ENCODE data around the gene PRKG1. TPM values are rescaled to one million over a fixed set of nuclear protein-coding genes. Genes with fewer than 3 reads are reported as not detected.
"Not testable (repeated sequence)": the region's sequence is repeated elsewhere in the genome, so short reads cannot be mapped to it uniquely, and the experiment has no call there.

Gene PRKG1
- total RNA-seq, 6 experiments from 2014 or later, result 1.1 to 2.0 (median 1.3) TPM

GRCh38 chr10:52197098-52197497, 1122.8 kb downstream of the PRKG1 start:
- TF ChIP-seq, protein P1, sequence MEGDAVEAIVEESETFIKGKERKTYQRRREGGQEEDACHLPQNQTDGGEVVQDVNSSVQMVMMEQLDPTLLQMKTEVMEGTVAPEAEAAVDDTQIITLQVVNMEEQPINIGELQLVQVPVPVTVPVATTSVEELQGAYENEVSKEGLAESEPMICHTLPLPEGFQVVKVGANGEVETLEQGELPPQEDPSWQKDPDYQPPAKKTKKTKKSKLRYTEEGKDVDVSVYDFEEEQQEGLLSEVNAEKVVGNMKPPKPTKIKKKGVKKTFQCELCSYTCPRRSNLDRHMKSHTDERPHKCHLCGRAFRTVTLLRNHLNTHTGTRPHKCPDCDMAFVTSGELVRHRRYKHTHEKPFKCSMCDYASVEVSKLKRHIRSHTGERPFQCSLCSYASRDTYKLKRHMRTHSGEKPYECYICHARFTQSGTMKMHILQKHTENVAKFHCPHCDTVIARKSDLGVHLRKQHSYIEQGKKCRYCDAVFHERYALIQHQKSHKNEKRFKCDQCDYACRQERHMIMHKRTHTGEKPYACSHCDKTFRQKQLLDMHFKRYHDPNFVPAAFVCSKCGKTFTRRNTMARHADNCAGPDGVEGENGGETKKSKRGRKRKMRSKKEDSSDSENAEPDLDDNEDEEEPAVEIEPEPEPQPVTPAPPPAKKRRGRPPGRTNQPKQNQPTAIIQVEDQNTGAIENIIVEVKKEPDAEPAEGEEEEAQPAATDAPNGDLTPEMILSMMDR (IDR thresholded peaks at IDR 0.05), result no peak
- TF ChIP-seq POLR2A (IDR thresholded peaks at IDR 0.05), result no peak
- intact Hi-C loops (cut with DNase I), result no loop called here
- Histone ChIP-seq H3K27ac (no peak overlapping the region), H3K4me1 (no peaks in the 10 kb centered on the region), H3K36me3 (no peaks in the 10 kb centered on the region), H3K9me3 (no peaks in the 10 kb centered on the region), H3K4me3 (no peak overlapping the region), H3K27me3 (no peaks in the 10 kb centered on the region)
- DNase-seq (no peak), ATAC-seq (no peak)
- WGBS (ENCODE audit: insufficient coverage, low coverage, low lambda C conversion rate, missing lambda C conversion rate), result 71% methylated on average over 3 of the region's 3 CpGs

DNA sequence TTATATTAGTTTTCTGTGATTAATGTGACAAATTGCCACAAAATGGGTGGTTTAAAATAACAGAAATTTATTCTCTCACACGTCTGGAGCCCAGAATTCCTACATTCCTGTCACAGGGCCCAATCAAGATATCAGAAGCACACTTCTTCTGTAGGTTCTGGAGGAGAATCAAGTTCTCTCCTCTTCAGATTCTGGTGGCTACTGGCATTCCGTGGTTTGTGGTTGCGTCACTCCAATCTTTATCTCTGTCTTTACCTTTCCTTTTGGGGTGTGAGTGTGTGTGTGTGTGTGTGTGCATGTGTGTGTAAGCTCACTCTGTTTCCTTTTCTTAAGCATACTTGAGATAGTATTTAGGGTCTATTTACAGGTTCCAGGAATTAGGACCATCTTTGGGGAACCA, 1124.3 kb downstream of the PRKG1 start:
- Histone ChIP-seq H3K9me3 (no peaks in the 10 kb centered on the region), H3K36me3 (no peaks in the 10 kb centered on the region), H3K27ac (no peak overlapping the region), H3K4me3 (no peak overlapping the region), H3K27me3 (no peaks in the 10 kb centered on the region), H3K4me1 (no peaks in the 10 kb centered on the region)
- DNase-seq (no peak), ATAC-seq (no peak)
- intact Hi-C loops (cut with DNase I), result no loop called here
- WGBS (ENCODE audit: insufficient coverage, low coverage, low lambda C conversion rate, missing lambda C conversion rate), result 33% methylated on average over 3 of the region's 3 CpGs
- no peak for TF ChIP-seq POLR2A (IDR thresholded peaks at IDR 0.05)
- TF ChIP-seq, protein P1 (IDR thresholded peaks at IDR 0.05), result no peak

- H3K27me3 ChIP-seq; H3K4me1 ChIP-seq; H3K36me3 ChIP-seq; intact Hi-C loops (cut with DNase I); DNase-seq; H3K4me3 ChIP-seq; H3K9me3 ChIP-seq; H3K27ac ChIP-seq; ATAC-seq: not testable (repeated sequence)
- WGBS (ENCODE audit: insufficient coverage, low coverage, low lambda C conversion rate, missing lambda C conversion rate), result 68% methylated on average over 7 of the region's 7 CpGs
Observed at GRCh38 chr10:52204906-52205305, 1130.6 kb downstream of the PRKG1 start.

DNA sequence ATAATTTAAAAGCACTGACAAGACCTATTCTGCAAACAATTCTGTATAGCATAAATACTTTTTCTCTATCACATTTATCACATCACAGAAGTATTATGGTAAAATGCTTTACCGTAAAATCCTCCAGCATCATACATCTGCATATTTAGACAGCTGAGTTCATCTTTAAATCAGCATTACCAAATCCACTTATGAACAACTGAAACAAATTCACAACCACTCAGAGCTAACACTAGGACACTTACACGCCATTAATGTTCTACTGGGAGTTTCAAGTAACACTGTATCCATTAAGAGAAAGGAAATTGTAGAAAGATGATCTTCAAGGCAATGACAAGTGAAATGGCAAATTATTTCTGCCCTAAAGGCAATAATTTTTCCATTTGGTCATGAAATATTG, 1134.1 kb downstream of the PRKG1 start:
- Histone ChIP-seq H3K4me1 (peaks cover 0 to 7% (median 1%) of the 10 kb centered on the region in 4 donors), H3K27ac (no peak overlapping the region), H3K4me3 (no peak overlapping the region), H3K9me3 (no peaks in the 10 kb centered on the region), H3K36me3 (no peaks in the 10 kb centered on the region), H3K27me3 (no peaks in the 10 kb centered on the region)
- ATAC-seq (no peak), DNase-seq (no peak)
- intact Hi-C loops (cut with DNase I), result no loop called here
- WGBS (ENCODE audit: insufficient coverage, low coverage, low lambda C conversion rate, missing lambda C conversion rate), result 82% methylated on average over 2 of the region's 2 CpGs
- TF ChIP-seq POLR2A (IDR thresholded peaks at IDR 0.05), result no peak
- TF ChIP-seq, protein P1 (IDR thresholded peaks at IDR 0.05), result no peak

GRCh38 chr10:52210161-52210560, 1135.9 kb downstream of the PRKG1 start:
- peaks cover 0 to 11% (median 2%) of the 10 kb centered on the region in 4 donors for H3K4me1 ChIP-seq
- H3K27ac ChIP-seq, result no peak overlapping the region
- no peak for ATAC-seq
- H3K4me3 ChIP-seq, result no peak overlapping the region
- intact Hi-C loops (cut with DNase I), result no loop called here
- no peak for TF ChIP-seq POLR2A (IDR thresholded peaks at IDR 0.05)
- TF ChIP-seq, protein P1 (IDR thresholded peaks at IDR 0.05), result no peak
- DNase-seq, result no peak
- no peaks in the 10 kb centered on the region for H3K27me3 ChIP-seq
- H3K9me3 ChIP-seq, result no peaks in the 10 kb centered on the region
- no peaks in the 10 kb centered on the region for H3K36me3 ChIP-seq
- WGBS (ENCODE audit: insufficient coverage, low coverage, low lambda C conversion rate, missing lambda C conversion rate), result 62% methylated on average over 6 of the region's 6 CpGs
